ENCODE data around the gene ENO4. TPM values are rescaled to one million over a fixed set of nuclear protein-coding genes. Genes with fewer than 3 reads are reported as not detected.

ENO4 gene
- total and polyA plus RNA-seq, 10 of the 15 experiments (the other 5 are each of a cell fraction or from before 2014, with no cell fraction given), result 0.12 to 0.37 (median 0.18) TPM; not detected in 7

GRCh38 chr10:116926426-116926825 lies 77.1 kb downstream of the ENO4 start:
- ChIA-PET SMC1A (ENCODE audit: uncharacterized antibody, unreplicated experiment) (interaction anchor here (0.6 to 1.1 kb wide), 3 partner anchors 21 to 240 kb away, joined by 3 to 4 read pairs (median 3); no protein-coding TSS in a partner anchor), POLR2A (interaction anchor here (0.7 kb wide), 1 partner anchor 16 kb away, joined by 3 read pairs; no protein-coding TSS in a partner anchor), CTCF (no interaction called here), RAD21 (ENCODE audit: unreplicated experiment) (no interaction called here)
- Histone ChIP-seq H3K4me3 (no peak overlapping the region), H3K9ac (ENCODE audit: control insufficient read depth, insufficient read depth, low read length) (no peak overlapping the region), H4K20me1 (ENCODE audit: control insufficient read depth, insufficient read depth) (no peaks in the 10 kb centered on the region), H2AFZ (ENCODE audit: control insufficient read depth, low read depth, low read length) (no peak overlapping the region), H3K4me1 (ENCODE audit: control insufficient read depth, insufficient read depth, low read length) (no peaks in the 10 kb centered on the region), H3K79me2 (ENCODE audit: control insufficient read depth, insufficient read depth, low read length) (no peaks in the 10 kb centered on the region), H3K36me3 (ENCODE audit: control insufficient read depth in 2 of 2, insufficient read depth in 2 of 2, low read length in 1 of 2) (no peaks in the 10 kb centered on the region), H3K4me2 (ENCODE audit: control insufficient read depth, insufficient read depth) (no peak overlapping the region), H3K9me3 (replicated peaks; ENCODE audit: control insufficient read depth, insufficient read depth, low read length) (no peaks in the 10 kb centered on the region), H3K27ac (ENCODE audit: control insufficient read depth, insufficient read depth) (no peak overlapping the region), H3K27me3 (replicated peaks in 1 of 2; ENCODE audit: control insufficient read depth in 2 of 2, insufficient read depth in 2 of 2, low read length in 1 of 2) (no peaks in the 10 kb centered on the region)
- ATAC-seq (no peak), DNase-seq (ENCODE audit: low read depth, low spot score) (no peak), FAIRE-seq (no peak)
- in situ Hi-C loops (cut with MboI) (no loop called here), intact Hi-C loops (cut with micrococcal nuclease; ENCODE audit: unreplicated experiment) (no loop called here)
- no TSS peak for BruUV-seq (replicated peaks)
- TF ChIP-seq ZBTB11 (CRISPR knock-in tag; IDR thresholded peaks at IDR 0.05), result no peak
- TF ChIP-seq EED (IDR thresholded peaks at IDR 0.05; ENCODE audit: low read depth), result no peak
- TF ChIP-seq PAX5 (IDR thresholded peaks at IDR 0.05; ENCODE audit: borderline replicate concordance, low read depth, low read length), result no peak
- TF ChIP-seq MXI1 (IDR thresholded peaks at IDR 0.05; ENCODE audit: low read depth, low read length), result no peak
- no peak for TF ChIP-seq IKZF2 (IDR thresholded peaks at IDR 0.05)
- 67% methylated on average over 3 of the region's 3 CpGs for WGBS (ENCODE audit: insufficient coverage, insufficient replicate concordance, low lambda C conversion rate, missing lambda C conversion rate)
